Esophagus muscularis mucosa (tissue), 3 donors: ENCODE measurements around the gene RIMBP3B.
"Not testable (repeated sequence)": the region's sequence is repeated elsewhere in the genome, so short reads cannot be mapped to it uniquely, and the experiment has no call there.

Experiments
- POLR2A ChIP-seq: fragments of 450-650 bp; IDR thresholded peaks from one replicate; pipeline ENCODE4 v1.6.1; 2017; ENCODE audit warnings: antibody characterized with exemption, moderate library complexity, mild to moderate bottlenecking, low read depth
- TF ChIP-seq, protein P1 (sequence below), 3 experiments: fragments of 200-600 bp in 2 of 3; fragments of 450-650 bp in 1 of 3; sonication (generic) in 2 of 3; IDR thresholded peaks; one replicate each; pipeline ENCODE4 v1.5.1; 2017 to 2019; ENCODE audit warnings: antibody characterized with exemption in 3 of 3, mild to moderate bottlenecking in 2 of 3, moderate library complexity in 1 of 3

DNA sequence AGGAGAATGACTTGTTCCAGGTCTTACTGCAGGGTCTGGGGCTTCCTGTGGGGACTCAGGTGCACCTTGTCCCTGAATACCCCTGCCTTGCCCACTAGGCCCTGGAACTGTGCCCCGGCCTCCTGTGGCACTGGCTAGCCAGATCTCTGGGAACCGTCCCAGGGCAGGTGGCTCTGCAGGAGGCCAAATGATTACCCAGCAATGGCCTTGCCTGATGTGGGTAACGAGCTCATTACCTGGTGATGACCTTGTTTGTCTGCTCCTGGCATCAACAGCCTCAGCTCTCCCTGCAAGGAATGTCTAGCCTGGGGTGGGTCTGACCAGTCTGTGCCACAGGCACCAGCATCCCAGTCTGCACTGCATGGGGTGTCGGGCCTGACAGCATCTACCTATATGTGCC, 18.2 kb upstream of the RIMBP3B start:
- not testable (repeated sequence) for TF ChIP-seq POLR2A
- TF ChIP-seq, protein P1, sequence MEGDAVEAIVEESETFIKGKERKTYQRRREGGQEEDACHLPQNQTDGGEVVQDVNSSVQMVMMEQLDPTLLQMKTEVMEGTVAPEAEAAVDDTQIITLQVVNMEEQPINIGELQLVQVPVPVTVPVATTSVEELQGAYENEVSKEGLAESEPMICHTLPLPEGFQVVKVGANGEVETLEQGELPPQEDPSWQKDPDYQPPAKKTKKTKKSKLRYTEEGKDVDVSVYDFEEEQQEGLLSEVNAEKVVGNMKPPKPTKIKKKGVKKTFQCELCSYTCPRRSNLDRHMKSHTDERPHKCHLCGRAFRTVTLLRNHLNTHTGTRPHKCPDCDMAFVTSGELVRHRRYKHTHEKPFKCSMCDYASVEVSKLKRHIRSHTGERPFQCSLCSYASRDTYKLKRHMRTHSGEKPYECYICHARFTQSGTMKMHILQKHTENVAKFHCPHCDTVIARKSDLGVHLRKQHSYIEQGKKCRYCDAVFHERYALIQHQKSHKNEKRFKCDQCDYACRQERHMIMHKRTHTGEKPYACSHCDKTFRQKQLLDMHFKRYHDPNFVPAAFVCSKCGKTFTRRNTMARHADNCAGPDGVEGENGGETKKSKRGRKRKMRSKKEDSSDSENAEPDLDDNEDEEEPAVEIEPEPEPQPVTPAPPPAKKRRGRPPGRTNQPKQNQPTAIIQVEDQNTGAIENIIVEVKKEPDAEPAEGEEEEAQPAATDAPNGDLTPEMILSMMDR (IDR thresholded peaks at IDR 0.05): not testable (repeated sequence)
